Adrenal gland (tissue), 5 donors: ENCODE data around the gene TM7SF2.

Experiments used
- POLR2A ChIP-seq, 2 donors: fragments of 450-650 bp; IDR thresholded peaks; one replicate each; pipeline ENCODE4 v1.6.1; 2017; ENCODE audit warnings: antibody characterized with exemption in 2 of 2, mild to moderate bottlenecking in 2 of 2, moderate library complexity in 1 of 2
- TF ChIP-seq, protein P1 (sequence below), 6 experiments: fragments of 450-650 bp in 4 of 6; fragments of 200-600 bp in 2 of 6; sonication (generic) in 1 of 6; IDR thresholded peaks; 1 replicate in 5 of 6; 2 replicates in 1 of 6; pipeline versions ENCODE4 v1.5.1 to v1.8.0; 2016 to 2021; ENCODE audit warnings: antibody characterized with exemption in 6 of 6, mild to moderate bottlenecking in 2 of 6, moderate library complexity in 1 of 6
- donor health status: DM: no; HTN: no; CAD: no.

DNA sequence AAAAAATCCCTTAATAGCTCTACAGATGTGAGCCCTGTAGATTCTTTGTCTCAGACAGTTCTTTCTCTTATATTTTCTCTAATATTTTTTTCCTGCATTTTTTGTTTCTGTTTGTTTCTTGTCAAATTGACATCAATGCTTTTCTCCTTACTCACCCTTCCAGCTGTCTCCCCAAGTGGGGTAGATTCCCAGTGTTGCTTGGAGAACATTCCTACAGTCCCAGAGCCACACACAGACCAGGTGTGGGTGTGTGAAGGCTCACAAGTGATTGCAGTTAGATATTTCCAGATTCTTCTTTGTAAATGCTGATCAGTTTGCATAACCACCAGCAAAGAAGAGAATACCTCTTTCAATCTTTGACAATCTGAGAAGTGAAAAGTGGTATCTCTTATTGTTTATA is 8.2 kb upstream of the TM7SF2 start:
- TF ChIP-seq POLR2A (IDR thresholded peaks at IDR 0.05): no peak
- TF ChIP-seq, protein P1, sequence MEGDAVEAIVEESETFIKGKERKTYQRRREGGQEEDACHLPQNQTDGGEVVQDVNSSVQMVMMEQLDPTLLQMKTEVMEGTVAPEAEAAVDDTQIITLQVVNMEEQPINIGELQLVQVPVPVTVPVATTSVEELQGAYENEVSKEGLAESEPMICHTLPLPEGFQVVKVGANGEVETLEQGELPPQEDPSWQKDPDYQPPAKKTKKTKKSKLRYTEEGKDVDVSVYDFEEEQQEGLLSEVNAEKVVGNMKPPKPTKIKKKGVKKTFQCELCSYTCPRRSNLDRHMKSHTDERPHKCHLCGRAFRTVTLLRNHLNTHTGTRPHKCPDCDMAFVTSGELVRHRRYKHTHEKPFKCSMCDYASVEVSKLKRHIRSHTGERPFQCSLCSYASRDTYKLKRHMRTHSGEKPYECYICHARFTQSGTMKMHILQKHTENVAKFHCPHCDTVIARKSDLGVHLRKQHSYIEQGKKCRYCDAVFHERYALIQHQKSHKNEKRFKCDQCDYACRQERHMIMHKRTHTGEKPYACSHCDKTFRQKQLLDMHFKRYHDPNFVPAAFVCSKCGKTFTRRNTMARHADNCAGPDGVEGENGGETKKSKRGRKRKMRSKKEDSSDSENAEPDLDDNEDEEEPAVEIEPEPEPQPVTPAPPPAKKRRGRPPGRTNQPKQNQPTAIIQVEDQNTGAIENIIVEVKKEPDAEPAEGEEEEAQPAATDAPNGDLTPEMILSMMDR (IDR thresholded peaks at IDR 0.05): no peak
